ENCODE data around the gene PELI1.
"Not testable (repeated sequence)": the region's sequence is repeated elsewhere in the genome, so short reads cannot be mapped to it uniquely, and the experiment has no call there.

The PELI1 gene

GRCh38 chr2:64122358-64122757 is 21.9 kb downstream of the PELI1 start:
- DNase-seq (ENCODE audit: low read depth) = no peak

DNA sequence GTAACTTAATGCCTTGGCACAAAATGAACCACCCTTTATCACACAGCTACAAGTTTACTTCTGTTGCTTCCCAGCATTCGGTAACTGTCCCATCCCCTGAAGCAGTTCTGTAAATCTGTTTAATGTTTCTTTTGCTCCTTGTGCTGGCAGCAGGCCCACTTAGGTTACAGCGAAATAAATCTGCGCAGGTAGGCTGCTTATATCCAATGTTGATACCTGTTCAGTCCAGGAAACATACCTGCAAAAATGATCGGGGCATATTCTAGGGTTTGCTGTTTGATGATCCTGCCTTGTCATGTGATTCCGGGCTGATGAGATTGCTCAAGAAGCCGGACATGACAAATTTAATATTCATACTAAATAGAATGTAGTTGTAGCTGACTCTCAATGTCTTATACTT is 23.3 kb downstream of the PELI1 start:
- no peak for DNase-seq (ENCODE audit: low read depth)

GRCh38 chr2:64120008-64120407 is 24.2 kb downstream of the PELI1 start:
- no peak for DNase-seq (ENCODE audit: low read depth)

DNA sequence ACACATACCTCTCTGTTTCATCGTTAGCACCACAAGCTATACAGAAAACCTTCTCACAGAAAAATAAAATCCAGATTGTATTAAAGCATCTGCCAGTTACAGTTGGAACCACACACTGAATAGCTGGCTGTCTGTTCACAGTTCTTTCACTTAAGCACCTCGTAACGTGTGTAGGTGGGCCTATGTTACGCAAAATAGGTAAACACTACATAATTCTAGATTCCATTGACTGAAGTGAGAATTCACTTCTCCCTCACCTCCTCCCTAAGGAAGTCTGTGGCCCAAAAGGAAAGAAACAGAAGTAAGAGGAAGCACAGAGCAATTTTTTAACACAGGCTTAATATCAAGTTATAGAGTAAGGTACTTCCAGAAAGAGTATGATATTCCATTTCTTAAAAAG is 24.9 kb downstream of the PELI1 start:
- DNase-seq (ENCODE audit: low read depth) = no peak

DNA sequence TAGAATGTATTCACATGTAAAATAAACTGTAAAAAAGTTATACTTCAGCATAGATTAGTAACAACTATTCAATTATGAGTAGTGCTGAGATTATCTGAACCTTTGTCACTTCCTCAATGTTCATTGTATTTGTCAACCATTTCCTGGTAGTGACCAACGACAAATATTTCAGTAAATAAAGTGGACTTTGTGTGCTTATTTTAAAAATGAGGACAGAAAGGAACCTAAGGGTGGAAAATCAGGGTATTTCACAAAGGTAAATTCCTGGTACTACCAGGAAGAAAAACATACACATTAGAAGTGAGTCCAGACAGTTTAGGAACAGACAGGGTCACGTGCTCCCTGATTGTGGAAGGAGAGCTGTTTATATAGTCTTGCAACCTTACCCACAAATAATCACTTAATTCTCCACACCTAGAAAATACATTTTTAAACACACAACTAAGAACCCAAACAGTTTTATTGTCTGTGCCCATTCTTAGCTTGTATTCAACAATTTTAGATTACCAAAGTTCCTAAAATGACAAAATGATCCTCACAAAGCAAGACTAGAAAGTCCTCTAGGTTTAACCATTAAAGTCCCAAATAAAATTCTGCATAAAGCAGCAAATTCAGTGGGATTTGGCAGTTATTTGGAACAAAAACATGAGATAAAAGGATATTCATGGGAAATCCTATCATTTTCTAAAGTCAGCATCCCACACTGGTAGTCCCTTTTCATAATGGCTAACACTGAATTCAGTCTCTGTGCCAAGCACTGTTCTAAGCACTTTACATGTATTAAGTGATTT is 28.2 kb downstream of the PELI1 start:
- no peak for DNase-seq (ENCODE audit: low read depth)

DNA sequence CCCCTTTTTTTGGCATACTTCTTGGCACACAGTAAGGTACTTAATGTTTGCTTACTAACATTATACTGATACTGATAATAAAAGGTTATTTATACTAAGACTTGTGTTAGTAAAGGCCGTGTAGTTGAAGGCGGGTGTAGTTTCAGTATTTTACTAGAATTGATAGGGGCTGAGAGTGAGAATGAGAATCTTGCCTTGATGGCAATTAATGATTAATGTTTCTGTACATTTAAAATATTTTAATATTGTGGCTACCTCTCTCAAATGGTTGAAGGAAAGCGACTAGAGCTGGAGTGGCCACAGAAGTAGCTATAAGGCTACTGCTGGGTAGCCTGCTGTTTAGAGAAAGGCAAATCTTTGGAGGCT is 29.3 kb downstream of the PELI1 start:
- DNase-seq (ENCODE audit: low read depth) = no peak

DNA sequence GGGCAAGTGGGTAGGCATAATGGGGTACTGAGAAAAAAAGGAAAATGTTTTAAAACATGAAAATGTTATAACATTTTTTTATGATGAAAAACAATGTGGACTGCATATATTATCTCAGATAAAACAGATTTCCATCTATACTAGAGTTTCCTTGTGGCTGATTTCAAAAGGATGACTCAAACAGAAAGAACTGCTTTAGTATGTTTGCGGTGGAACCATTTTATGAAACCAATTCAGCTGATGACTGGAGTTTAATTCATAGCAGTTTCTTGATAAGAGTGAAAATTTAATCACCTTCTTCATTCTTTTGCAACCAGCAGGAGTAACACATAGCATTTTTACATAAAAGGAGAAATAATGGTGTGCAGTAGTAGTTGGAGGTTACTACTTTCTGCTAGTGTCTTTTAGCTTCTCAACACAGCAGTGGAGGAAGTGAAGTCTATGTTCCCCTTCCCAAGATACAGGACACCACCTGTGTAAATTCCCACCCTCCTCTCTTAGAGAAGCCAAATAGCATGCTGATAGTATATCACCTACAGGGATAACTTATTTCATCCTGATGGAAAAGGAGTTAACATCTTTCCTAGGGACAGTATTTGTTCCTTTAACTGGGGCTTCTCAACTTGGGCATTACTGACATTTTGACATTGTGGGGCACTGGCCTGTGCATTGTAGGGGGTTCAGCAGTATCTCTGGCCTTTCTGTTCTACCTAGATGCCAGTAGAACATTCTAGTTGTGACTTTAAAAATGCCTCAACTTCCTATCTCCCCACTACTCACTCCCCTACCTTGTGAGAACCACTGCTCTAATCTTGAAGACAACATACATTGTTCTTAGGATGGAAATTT is 29.9 kb downstream of the PELI1 start:
- DNase-seq (ENCODE audit: low read depth) = no peak

- DNase-seq (ENCODE audit: low read depth) = no peak
These were observed 32.2 kb downstream of the PELI1 start for GRCh38 chr2:64112016-64112415.

DNA sequence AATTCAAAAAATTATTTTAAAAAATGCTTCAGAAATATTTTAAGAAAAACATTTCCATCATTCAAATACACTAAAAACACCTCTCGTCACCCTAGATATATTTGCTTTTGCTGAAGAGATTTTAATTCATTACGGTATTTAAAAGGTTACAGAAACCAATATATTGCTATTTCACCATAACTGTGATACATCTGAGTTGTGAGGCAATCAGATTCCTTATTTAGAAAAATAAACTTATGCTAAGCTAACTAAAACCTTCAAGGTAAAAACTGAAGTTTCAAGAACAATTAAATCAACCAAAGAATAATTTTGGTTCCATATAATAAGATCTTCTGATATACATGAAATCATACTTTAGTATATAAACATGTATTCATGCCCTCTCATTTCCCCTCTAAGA is 32.8 kb downstream of the PELI1 start:
- DNase-seq (ENCODE audit: low read depth) = no peak

DNA sequence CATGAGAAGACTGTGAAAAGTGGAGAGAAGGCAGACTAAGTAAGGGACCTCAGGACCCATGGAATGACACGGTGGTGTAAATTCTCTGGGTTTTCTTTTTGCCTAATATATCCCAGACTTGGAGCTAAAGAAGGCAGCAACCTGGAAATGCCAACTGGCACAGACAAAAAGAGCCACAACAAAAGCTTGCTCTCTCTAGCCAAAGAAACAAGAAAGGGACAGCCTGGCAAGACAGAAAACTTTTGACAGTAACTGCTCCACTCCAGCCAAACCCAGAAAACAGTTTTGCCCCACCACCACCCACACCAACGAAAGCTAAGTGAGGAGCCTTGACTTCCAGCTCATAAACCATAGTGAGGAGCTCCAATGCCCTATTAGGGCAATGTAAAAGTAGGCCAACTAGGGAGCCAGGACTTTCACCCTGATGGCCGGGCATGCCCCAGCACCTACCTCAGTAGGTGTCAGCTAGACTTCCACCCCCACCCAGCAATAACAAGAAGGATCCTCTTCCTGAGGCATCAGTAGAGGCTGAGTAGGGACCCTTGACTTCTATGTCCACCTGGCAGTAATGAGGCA is 35.5 kb downstream of the PELI1 start:
- DNase-seq (ENCODE audit: low read depth) = no peak

GRCh38 chr2:64106481-64106880 is 37.7 kb downstream of the PELI1 start:
- DNase-seq (ENCODE audit: low read depth) = no peak

DNA sequence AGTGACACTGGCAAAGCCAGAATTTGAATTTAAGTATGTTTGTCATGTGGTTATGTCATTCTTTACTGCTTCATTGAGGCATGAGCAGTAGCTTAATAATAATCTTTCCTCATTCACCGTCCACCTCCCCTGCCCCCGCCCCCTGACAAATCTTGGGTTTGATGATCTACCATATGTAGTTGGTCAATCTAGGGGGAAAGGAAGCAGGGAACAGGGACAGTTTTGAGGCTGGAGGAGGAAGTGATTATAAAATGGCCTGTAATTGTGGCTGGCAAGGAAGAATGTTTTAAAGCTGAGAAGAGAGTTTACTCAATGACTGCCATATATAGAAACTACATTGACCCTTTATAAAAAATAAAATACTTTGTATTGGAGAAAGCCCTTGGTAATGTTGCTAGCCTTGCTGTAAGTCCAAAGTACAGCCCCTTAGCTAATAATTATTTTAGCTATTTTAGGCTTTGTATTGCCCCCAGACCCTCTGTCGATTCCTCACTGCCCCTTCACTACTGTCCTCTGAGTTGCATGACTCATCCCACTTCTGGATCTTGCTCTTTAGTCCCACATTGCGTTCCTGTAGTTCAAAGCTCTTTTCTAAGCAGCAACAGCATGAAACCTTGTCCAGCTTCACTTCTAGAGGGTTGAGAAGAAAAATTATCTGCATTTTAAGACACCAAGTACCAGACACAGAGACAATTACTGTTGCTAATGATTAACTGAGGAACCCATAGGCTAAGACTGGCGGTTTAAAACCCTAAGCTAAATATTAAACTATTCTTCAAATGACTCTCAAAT is 38.4 kb downstream of the PELI1 start:
- no peak for DNase-seq (ENCODE audit: low read depth)

- DNase-seq (ENCODE audit: low read depth) = no peak
These were observed 39.3 kb downstream of the PELI1 start for GRCh38 chr2:64104933-64105332.

DNA sequence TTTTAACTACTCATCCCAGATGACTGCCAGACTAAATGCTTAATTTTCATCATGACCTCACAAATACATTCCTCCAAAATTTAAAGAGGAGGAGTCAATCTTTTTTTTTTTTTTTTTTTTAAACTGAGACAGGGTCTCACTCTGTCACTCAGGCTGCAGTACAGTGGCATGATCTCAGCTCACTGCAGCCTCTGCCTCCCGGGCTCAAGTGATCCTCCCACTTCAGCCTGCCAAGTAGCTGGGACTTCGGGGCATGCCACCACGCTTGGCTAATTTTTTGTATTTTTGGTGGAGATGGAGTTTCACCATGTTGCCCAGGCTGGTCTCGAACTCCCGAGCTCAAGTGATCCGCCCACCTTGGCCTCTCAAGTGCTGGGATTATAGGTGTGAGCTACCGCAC is 41.5 kb downstream of the PELI1 start:
- DNase-seq (ENCODE audit: low read depth) = not testable (repeated sequence)

- DNase-seq (ENCODE audit: low read depth) = no peak
These were observed 43.1 kb downstream of the PELI1 start for GRCh38 chr2:64101141-64101591.

DNA sequence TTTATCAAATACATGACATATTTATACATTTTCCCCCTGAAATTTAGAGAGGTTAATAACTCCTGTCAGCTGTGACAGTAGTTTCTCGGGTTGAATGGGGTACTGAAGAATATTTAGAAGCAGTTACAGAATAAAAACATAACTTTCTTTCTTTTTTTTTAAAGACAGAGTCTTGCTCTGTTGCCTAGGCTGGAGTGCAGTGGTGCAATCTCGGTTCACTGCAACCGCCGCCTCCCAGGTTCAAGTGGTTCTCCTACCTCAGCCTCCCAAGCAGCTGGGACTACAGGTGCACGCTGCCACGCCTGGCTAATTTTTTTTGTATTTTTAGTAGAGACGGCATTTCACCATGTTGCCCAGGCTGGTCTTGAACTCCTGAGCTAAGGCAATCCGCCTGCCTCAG is 43.6 kb downstream of the PELI1 start:
- not testable (repeated sequence) for DNase-seq (ENCODE audit: low read depth)

GRCh38 chr2:64094663-64095382 is 49.4 kb downstream of the PELI1 start:
- DNase-seq (ENCODE audit: low read depth) = no peak

GRCh38 chr2:64093341-64093740 is 50.9 kb downstream of the PELI1 start:
- no peak for DNase-seq (ENCODE audit: low read depth)

GRCh38 chr2:64092502-64092901 is 51.7 kb downstream of the PELI1 start:
- no peak for DNase-seq (ENCODE audit: low read depth)

DNA sequence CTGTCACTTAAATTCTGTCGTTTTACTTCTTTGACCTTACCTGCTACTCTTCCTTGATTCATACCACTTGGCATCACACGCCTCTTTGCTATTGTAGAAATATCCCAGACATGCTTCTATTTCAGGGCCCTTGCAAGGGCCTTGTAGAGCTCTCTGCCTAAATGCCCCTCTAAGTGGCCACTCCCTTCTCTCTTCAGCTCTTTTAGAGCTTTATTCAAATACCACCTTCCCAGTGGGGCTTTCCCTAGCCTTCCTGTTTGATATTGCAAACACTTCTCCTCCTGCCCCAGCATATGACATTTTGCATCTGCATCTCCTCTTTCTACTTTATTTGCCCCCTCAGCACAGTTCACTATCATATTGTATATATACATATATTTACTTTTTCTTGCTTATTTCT is 54.0 kb downstream of the PELI1 start:
- DNase-seq (ENCODE audit: low read depth) = no peak

GRCh38 chr2:64086347-64087082 is 57.7 kb downstream of the PELI1 start:
- no peak for DNase-seq (ENCODE audit: low read depth)
